ENCODE data around the gene MAN2B1. TPM values are rescaled to one million over a fixed set of nuclear protein-coding genes. Genes with fewer than 3 reads are reported as not detected.
"Not testable (repeated sequence)": the region's sequence is repeated elsewhere in the genome, so short reads cannot be mapped to it uniquely, and the experiment has no call there.

MAN2B1 gene
- total RNA-seq, 1 donor from 2014 or later, result 92.8 TPM

- no peaks in the 10 kb centered on the region for H3K36me3 ChIP-seq (ENCODE audit: control insufficient read depth, insufficient read depth, low read length)
- H3K4me3 ChIP-seq (ENCODE audit: low read depth, low read length), result no peak overlapping the region
- no peaks in the 10 kb centered on the region for H3K27me3 ChIP-seq (ENCODE audit: control insufficient read depth, insufficient read depth, low read length)
- DNase-seq (ENCODE audit: low read depth), result no peak
- TF ChIP-seq, protein P1, sequence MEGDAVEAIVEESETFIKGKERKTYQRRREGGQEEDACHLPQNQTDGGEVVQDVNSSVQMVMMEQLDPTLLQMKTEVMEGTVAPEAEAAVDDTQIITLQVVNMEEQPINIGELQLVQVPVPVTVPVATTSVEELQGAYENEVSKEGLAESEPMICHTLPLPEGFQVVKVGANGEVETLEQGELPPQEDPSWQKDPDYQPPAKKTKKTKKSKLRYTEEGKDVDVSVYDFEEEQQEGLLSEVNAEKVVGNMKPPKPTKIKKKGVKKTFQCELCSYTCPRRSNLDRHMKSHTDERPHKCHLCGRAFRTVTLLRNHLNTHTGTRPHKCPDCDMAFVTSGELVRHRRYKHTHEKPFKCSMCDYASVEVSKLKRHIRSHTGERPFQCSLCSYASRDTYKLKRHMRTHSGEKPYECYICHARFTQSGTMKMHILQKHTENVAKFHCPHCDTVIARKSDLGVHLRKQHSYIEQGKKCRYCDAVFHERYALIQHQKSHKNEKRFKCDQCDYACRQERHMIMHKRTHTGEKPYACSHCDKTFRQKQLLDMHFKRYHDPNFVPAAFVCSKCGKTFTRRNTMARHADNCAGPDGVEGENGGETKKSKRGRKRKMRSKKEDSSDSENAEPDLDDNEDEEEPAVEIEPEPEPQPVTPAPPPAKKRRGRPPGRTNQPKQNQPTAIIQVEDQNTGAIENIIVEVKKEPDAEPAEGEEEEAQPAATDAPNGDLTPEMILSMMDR (IDR thresholded peaks at IDR 0.05; ENCODE audit: insufficient read depth, low read length, poor library complexity, severe bottlenecking), result no peak
These were observed 14.3 kb downstream of the MAN2B1 start for GRCh38 chr19:12652219-12652618.

DNA sequence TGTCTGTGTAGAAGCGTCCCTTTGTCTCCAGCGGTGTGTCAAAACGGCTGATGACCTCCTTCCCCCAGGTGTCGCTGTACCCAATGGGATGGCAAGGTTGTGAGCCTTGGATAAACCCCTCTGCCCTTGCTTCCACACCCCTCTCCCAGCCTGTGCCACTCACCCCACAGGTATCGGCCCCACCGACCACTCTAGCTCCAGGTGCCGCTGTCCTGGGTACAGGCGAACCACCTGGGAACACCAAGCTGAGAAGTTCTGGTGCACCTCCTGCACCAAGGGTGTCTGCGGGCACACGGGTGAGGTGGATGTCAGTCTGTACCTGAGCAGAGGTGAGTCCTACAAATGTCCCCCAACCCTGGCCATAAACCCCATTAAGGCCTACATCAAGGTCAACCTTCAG lies 16.6 kb downstream of the MAN2B1 start:
- Histone ChIP-seq H3K27me3 (ENCODE audit: control insufficient read depth, insufficient read depth, low read length) (no peaks in the 10 kb centered on the region), H3K4me3 (ENCODE audit: low read depth, low read length) (no peak overlapping the region), H3K36me3 (ENCODE audit: control insufficient read depth, insufficient read depth, low read length) (no peaks in the 10 kb centered on the region)
- no peak for DNase-seq (ENCODE audit: low read depth)
- TF ChIP-seq, protein P1 (IDR thresholded peaks at IDR 0.05; ENCODE audit: insufficient read depth, low read length, poor library complexity, severe bottlenecking), result no peak

- H3K36me3 ChIP-seq (ENCODE audit: control insufficient read depth, insufficient read depth, low read length), result no peaks in the 10 kb centered on the region
- TF ChIP-seq, protein P1 (IDR thresholded peaks at IDR 0.05; ENCODE audit: insufficient read depth, low read length, poor library complexity, severe bottlenecking), result peak; percentile 44
- H3K4me3 ChIP-seq (ENCODE audit: low read depth, low read length), result peak overlapping the region; percentile 22
- DNase-seq (ENCODE audit: low read depth), result no peak
- no peaks in the 10 kb centered on the region for H3K27me3 ChIP-seq (ENCODE audit: control insufficient read depth, insufficient read depth, low read length)
These were observed 18.5 kb downstream of the MAN2B1 start for GRCh38 chr19:12648088-12648487.

DNA sequence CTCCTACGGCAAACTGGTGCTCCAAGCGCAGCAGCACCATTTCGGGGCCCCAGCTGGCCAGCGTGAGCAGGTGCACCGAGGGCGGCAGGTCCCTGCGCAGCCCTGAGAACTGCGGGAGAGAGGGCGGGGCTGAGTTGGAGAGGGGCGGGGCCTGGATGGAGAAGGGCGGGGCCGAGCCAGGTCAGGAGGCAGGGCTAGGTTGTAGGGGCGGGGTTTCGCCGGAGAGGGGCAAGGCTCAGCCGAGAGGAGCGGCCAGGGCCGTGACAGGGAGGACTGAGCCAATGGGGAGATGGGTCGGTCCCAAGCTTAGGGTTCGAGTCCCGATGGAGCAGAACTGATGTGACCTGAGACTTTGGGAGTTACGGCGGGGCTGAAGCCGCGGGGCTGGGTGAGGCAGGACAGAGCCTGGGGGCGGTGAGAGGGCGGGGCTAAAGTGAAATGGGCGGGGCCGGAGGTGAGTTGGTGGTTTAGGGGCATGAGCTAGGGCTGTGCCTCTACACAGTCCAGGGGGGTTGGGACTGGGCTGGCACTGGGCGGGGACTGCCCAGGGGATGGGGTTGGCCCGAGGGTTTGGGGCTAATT lies 19.0 kb downstream of the MAN2B1 start:
- Histone ChIP-seq H3K4me3 (ENCODE audit: low read depth, low read length) (peak overlapping the region; percentile 22), H3K36me3 (ENCODE audit: control insufficient read depth, insufficient read depth, low read length) (no peaks in the 10 kb centered on the region), H3K27me3 (ENCODE audit: control insufficient read depth, insufficient read depth, low read length) (no peaks in the 10 kb centered on the region)
- TF ChIP-seq, protein P1 (IDR thresholded peaks at IDR 0.05; ENCODE audit: insufficient read depth, low read length, poor library complexity, severe bottlenecking), result no peak
- DNase-seq (ENCODE audit: low read depth), result no peak

- H3K36me3 ChIP-seq (ENCODE audit: control insufficient read depth, insufficient read depth, low read length), result no peaks in the 10 kb centered on the region
- TF ChIP-seq, protein P1 (IDR thresholded peaks at IDR 0.05; ENCODE audit: insufficient read depth, low read length, poor library complexity, severe bottlenecking), result no peak
These were observed 19.5 kb downstream of the MAN2B1 start for GRCh38 chr19:12647047-12647446.

GRCh38 chr19:12646551-12646950 lies 20.0 kb downstream of the MAN2B1 start:
- no peak for DNase-seq (ENCODE audit: low read depth)
- no peaks in the 10 kb centered on the region for H3K27me3 ChIP-seq (ENCODE audit: control insufficient read depth, insufficient read depth, low read length)
- TF ChIP-seq, protein P1 (IDR thresholded peaks at IDR 0.05; ENCODE audit: insufficient read depth, low read length, poor library complexity, severe bottlenecking), result no peak

More at GRCh38 chr19:12647047-12647446, 19.5 kb downstream of the MAN2B1 start:
- H3K27me3 ChIP-seq (ENCODE audit: control insufficient read depth, insufficient read depth, low read length), result no peaks in the 10 kb centered on the region
- no peak for DNase-seq (ENCODE audit: low read depth)
- H3K4me3 ChIP-seq (ENCODE audit: low read depth, low read length), result no peak overlapping the region

DNA sequence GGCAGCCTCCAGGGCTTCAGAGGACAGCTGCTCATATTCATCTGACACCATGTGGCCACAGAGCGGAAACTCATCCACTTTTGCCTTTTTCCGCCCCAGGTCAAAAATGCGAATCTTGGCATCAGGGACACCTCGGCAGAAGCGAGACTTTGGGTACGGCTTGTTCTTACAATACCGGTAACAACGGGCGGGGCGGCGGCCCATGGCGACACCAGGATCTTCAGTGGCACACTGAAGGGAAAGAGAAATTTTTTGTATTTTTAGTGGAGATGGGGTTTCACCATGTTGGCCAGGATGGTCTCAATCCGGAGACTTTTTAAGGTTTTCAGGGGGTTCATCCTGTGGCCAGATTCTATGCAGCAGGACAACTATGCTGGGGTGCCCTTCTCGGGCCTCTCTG lies 22.8 kb downstream of the MAN2B1 start:
- not testable (repeated sequence) for H3K4me3 ChIP-seq (ENCODE audit: low read depth, low read length); H3K27me3 ChIP-seq (ENCODE audit: control insufficient read depth, insufficient read depth, low read length); H3K36me3 ChIP-seq (ENCODE audit: control insufficient read depth, insufficient read depth, low read length); DNase-seq (ENCODE audit: low read depth)

More at GRCh38 chr19:12646551-12646950, 20.0 kb downstream of the MAN2B1 start:
- Histone ChIP-seq H3K36me3 (ENCODE audit: control insufficient read depth, insufficient read depth, low read length) (no peaks in the 10 kb centered on the region), H3K4me3 (ENCODE audit: low read depth, low read length) (no peak overlapping the region)
